ENCODE measurements around the gene NKX6-2.

NKX6-2 gene

GRCh38 chr10:132785723-132786475, at the start of gene NKX6-2:
NKX6-2 (minus strand) TSS chr10:132786147; CDS start chr10:132785948, 199 bp downstream.
- H3K36me3 ChIP-seq (ENCODE audit: control insufficient read depth in 1 of 2, insufficient read depth in 2 of 2, low read length in 2 of 2): peaks cover 11 to 29% of the 10 kb centered on the region in 2 donors
- H3K27ac ChIP-seq (ENCODE audit: low read length): no peak within 1 kb of the TSS
- H3K4me3 ChIP-seq (ENCODE audit: low read depth in 1 of 2, low read length in 2 of 2): peak within 1 kb of the TSS in 1 of 2 donors; percentile 25
- H3K9me3 ChIP-seq (ENCODE audit: control insufficient read depth in 1 of 2, low read length in 2 of 2): peaks cover 0 to 4% of the 10 kb centered on the region in 2 donors
- peaks cover 0 to 36% of the 10 kb centered on the region in 2 donors for H3K4me1 ChIP-seq (ENCODE audit: control insufficient read depth in 1 of 2, insufficient read depth in 2 of 2, low read length in 2 of 2)
- peaks cover 10% of the 10 kb centered on the region for H3K27me3 ChIP-seq (ENCODE audit: low read depth, low read length)

- Histone ChIP-seq H3K4me3 (ENCODE audit: low read depth in 1 of 2, low read length in 2 of 2) (no peak overlapping the region), H3K9me3 (ENCODE audit: control insufficient read depth in 1 of 2, low read length in 2 of 2) (no peaks in the 10 kb centered on the region), H3K27me3 (ENCODE audit: low read depth, low read length) (peaks cover 3% of the 10 kb centered on the region), H3K27ac (ENCODE audit: low read length) (no peak overlapping the region), H3K36me3 (ENCODE audit: control insufficient read depth in 1 of 2, insufficient read depth in 2 of 2, low read length in 2 of 2) (no peaks in the 10 kb centered on the region), H3K4me1 (ENCODE audit: control insufficient read depth in 1 of 2, insufficient read depth in 2 of 2, low read length in 2 of 2) (peaks cover 0 to 7% of the 10 kb centered on the region in 2 donors)
Observed at GRCh38 chr10:132834891-132835847, 49.2 kb upstream of the NKX6-2 start.

DNA sequence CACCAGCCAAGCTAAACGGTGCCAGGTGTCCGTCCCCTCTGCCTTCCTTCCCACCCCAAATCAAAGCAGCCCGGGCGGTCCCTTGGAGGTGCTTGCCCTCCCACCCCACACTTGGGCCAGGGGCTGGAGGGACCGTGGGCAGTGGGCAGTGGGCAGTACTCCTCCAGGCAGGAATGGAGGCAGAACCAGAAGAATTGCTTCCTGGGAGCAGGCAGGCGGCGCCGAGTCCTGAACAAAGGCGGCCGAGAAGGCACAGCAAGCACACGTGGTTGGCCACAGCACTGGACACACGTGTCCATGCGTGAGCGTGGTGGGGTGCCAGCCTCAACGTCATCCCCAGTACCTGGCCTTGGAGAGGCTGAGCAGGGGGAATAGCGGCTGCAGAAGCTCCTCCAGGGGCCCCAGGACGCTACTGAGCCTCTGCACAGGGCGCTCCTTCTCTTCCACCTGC, 48.4 kb upstream of the NKX6-2 start:
- Histone ChIP-seq H3K36me3 (ENCODE audit: control insufficient read depth in 1 of 2, insufficient read depth in 2 of 2, low read length in 2 of 2) (no peaks in the 10 kb centered on the region), H3K4me1 (ENCODE audit: control insufficient read depth in 1 of 2, insufficient read depth in 2 of 2, low read length in 2 of 2) (peaks cover 0 to 7% of the 10 kb centered on the region in 2 donors), H3K27me3 (ENCODE audit: low read depth, low read length) (peaks cover 3% of the 10 kb centered on the region), H3K4me3 (ENCODE audit: low read depth in 1 of 2, low read length in 2 of 2) (no peak overlapping the region), H3K9me3 (ENCODE audit: control insufficient read depth in 1 of 2, low read length in 2 of 2) (no peaks in the 10 kb centered on the region), H3K27ac (ENCODE audit: low read length) (no peak overlapping the region)

DNA sequence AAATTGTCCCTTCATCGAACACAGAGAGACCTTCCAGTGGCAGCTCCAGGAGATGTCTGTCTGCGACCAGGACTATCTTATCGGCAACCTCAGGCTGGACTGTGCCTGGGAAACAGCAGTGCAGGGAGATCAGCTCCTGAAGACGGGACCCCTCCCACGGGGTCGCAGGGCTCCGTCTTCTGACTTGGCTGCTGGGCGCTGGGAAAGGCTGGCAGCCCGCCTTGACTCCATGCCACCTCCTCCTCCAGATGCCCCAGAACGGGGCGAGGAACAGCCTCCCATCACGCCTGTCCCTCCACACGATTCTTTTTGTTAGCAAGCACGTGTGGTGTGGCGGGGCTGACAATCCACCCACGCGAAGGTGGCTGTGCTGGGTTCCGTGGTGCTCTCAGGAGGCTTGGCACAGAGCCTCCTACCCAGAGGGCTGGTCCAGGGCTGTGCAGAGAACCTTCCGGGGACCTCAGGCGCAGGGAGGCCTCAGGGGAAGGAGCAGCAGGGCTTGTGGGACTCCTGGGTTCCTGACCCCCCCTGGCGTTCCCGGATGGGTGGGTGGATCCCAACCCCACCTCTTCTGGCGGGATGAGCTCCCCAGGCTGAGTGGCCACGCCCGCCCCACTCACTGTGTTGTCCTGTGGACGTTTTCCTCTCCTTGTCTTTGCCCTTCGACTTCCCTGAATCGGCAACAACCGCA, 47.6 kb upstream of the NKX6-2 start:
- no peaks in the 10 kb centered on the region for H3K36me3 ChIP-seq (ENCODE audit: control insufficient read depth in 1 of 2, insufficient read depth in 2 of 2, low read length in 2 of 2)
- no peak overlapping the region for H3K4me3 ChIP-seq (ENCODE audit: low read depth in 1 of 2, low read length in 2 of 2)
- no peak overlapping the region for H3K27ac ChIP-seq (ENCODE audit: low read length)
- peaks cover 3% of the 10 kb centered on the region for H3K27me3 ChIP-seq (ENCODE audit: low read depth, low read length)
- no peaks in the 10 kb centered on the region for H3K9me3 ChIP-seq (ENCODE audit: control insufficient read depth in 1 of 2, low read length in 2 of 2)
- H3K4me1 ChIP-seq (ENCODE audit: control insufficient read depth in 1 of 2, insufficient read depth in 2 of 2, low read length in 2 of 2): peaks cover 0 to 7% of the 10 kb centered on the region in 2 donors

- Histone ChIP-seq H3K4me1 (ENCODE audit: control insufficient read depth in 1 of 2, insufficient read depth in 2 of 2, low read length in 2 of 2) (peaks cover 0 to 7% of the 10 kb centered on the region in 2 donors), H3K36me3 (ENCODE audit: control insufficient read depth in 1 of 2, insufficient read depth in 2 of 2, low read length in 2 of 2) (no peaks in the 10 kb centered on the region), H3K27ac (ENCODE audit: low read length) (no peak overlapping the region), H3K4me3 (ENCODE audit: low read depth in 1 of 2, low read length in 2 of 2) (no peak overlapping the region), H3K9me3 (ENCODE audit: control insufficient read depth in 1 of 2, low read length in 2 of 2) (no peaks in the 10 kb centered on the region), H3K27me3 (ENCODE audit: low read depth, low read length) (peaks cover 3% of the 10 kb centered on the region)
Observed at GRCh38 chr10:132832186-132832969, 46.4 kb upstream of the NKX6-2 start.

DNA sequence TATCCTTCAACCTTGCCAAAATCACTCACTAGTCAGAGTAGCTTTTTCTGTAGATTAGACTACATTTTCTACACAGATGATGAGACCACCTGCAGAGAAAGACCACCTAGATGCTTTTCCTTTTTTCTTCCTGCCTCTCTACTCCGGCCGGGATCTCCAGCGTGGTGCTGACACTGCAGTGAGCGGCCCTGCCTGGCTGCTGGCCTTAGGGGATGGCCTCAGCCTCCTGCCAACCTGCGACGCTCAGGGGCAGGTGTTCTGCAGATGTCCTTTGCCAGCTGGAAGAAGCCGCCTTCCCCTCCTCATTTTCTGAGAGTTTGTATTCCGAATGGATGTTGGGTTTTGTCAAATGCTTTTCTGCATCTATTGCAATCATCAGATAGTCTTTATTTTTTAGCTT, 43.5 kb upstream of the NKX6-2 start:
- Histone ChIP-seq H3K9me3 (ENCODE audit: control insufficient read depth in 1 of 2, low read length in 2 of 2) (no peaks in the 10 kb centered on the region), H3K4me3 (ENCODE audit: low read depth in 1 of 2, low read length in 2 of 2) (no peak overlapping the region), H3K4me1 (ENCODE audit: control insufficient read depth in 1 of 2, insufficient read depth in 2 of 2, low read length in 2 of 2) (no peaks in the 10 kb centered on the region), H3K36me3 (ENCODE audit: control insufficient read depth in 1 of 2, insufficient read depth in 2 of 2, low read length in 2 of 2) (no peaks in the 10 kb centered on the region), H3K27ac (ENCODE audit: low read length) (no peak overlapping the region), H3K27me3 (ENCODE audit: low read depth, low read length) (no peaks in the 10 kb centered on the region)

DNA sequence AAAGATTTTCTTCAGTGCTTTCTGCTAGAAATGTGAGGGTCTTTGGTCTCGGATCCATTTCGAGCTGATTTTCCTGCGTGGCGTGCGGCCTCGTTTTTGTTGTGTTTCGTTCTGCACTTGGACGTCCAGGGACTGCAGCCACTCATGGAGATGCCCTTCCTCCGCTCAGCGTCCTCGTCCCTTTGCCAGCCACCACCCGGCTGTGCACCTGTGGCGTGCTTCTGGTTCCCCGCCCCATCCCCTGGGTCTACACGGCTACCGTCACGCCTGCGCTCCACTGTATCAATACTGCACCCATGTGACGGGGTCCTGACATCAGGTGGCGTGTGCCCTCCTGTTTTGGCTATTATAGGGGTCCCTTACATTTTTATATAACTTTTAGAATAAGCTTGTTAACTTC, 42.7 kb upstream of the NKX6-2 start:
- H3K9me3 ChIP-seq (ENCODE audit: control insufficient read depth in 1 of 2, low read length in 2 of 2): no peaks in the 10 kb centered on the region
- H3K4me3 ChIP-seq (ENCODE audit: low read depth in 1 of 2, low read length in 2 of 2): no peak overlapping the region
- H3K4me1 ChIP-seq (ENCODE audit: control insufficient read depth in 1 of 2, insufficient read depth in 2 of 2, low read length in 2 of 2): no peaks in the 10 kb centered on the region
- no peak overlapping the region for H3K27ac ChIP-seq (ENCODE audit: low read length)
- no peaks in the 10 kb centered on the region for H3K27me3 ChIP-seq (ENCODE audit: low read depth, low read length)
- no peaks in the 10 kb centered on the region for H3K36me3 ChIP-seq (ENCODE audit: control insufficient read depth in 1 of 2, insufficient read depth in 2 of 2, low read length in 2 of 2)

- Histone ChIP-seq H3K4me1 (ENCODE audit: control insufficient read depth in 1 of 2, insufficient read depth in 2 of 2, low read length in 2 of 2) (no peaks in the 10 kb centered on the region), H3K9me3 (ENCODE audit: control insufficient read depth in 1 of 2, low read length in 2 of 2) (no peaks in the 10 kb centered on the region), H3K27me3 (ENCODE audit: low read depth, low read length) (no peaks in the 10 kb centered on the region), H3K36me3 (ENCODE audit: control insufficient read depth in 1 of 2, insufficient read depth in 2 of 2, low read length in 2 of 2) (no peaks in the 10 kb centered on the region), H3K27ac (ENCODE audit: low read length) (no peak overlapping the region), H3K4me3 (ENCODE audit: low read depth in 1 of 2, low read length in 2 of 2) (no peak overlapping the region)
Observed at GRCh38 chr10:132827861-132828539, 42.1 kb upstream of the NKX6-2 start.

DNA sequence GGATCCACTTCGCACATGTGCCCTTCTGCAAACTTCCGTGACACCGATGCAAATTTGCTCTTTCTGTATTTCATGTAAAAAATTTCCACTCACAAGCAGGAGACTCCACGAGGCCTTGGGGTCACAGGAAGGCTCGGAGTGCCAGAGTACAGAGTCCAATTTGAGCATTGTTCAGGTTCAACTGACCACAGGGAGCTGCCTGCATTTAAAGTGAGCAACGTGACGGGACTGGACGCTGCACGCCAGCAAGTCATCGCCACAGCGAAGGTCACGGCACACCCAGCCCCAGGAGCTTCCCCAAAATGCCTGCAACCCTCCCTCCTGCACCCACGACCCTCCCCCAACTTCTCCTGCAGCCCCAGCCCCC, 41.5 kb upstream of the NKX6-2 start:
- Histone ChIP-seq H3K9me3 (ENCODE audit: control insufficient read depth in 1 of 2, low read length in 2 of 2) (no peaks in the 10 kb centered on the region), H3K36me3 (ENCODE audit: control insufficient read depth in 1 of 2, insufficient read depth in 2 of 2, low read length in 2 of 2) (no peaks in the 10 kb centered on the region), H3K27ac (ENCODE audit: low read length) (no peak overlapping the region), H3K4me1 (ENCODE audit: control insufficient read depth in 1 of 2, insufficient read depth in 2 of 2, low read length in 2 of 2) (no peaks in the 10 kb centered on the region), H3K27me3 (ENCODE audit: low read depth, low read length) (no peaks in the 10 kb centered on the region), H3K4me3 (ENCODE audit: low read depth in 1 of 2, low read length in 2 of 2) (no peak overlapping the region)

Data from muscle layer of duodenum (tissue), 2 donors.